SK-N-SH (cell line): ENCODE data around the gene SLC43A3.

Experiments
- CTCF ChIP-seq: fragments of 200-600 bp; sonication (generic); IDR thresholded peaks from 2 replicates; pipeline ENCODE4 v1.6.1; 2017; ENCODE audit warnings: antibody characterized with exemption, mild to moderate bottlenecking, moderate library complexity
- GATA2 ChIP-seq: sonication (generic); formaldehyde crosslinking; IDR thresholded peaks from 2 replicates; pipeline ENCODE4 v1.5.0; 2020; ENCODE audit warnings: mild to moderate bottlenecking, missing genetic modification reagents
- MAX ChIP-seq: IDR thresholded peaks from 2 replicates; pipeline ENCODE4 v1.4.0; 2012; ENCODE audit warnings: low read depth

GRCh38 chr11:57394203-57394965, 32.5 kb downstream of the SLC43A3 start:
- TF ChIP-seq CTCF: no peak
- TF ChIP-seq MAX: no peak
- TF ChIP-seq GATA2 (CRISPR knock-in tag): no peak
